GM12864 (cell line): ENCODE data around the gene HDAC4.

Experiments
- DNase-seq: peaks from one replicate; pipeline ENCODE4 v3.0.0-alpha.2; 2011; ENCODE audit warnings: low read depth
- H3K4me3 ChIP-seq: 2 replicates; pipeline ENCODE4 v1.5.1; 2011; ENCODE audit warnings: mild to moderate bottlenecking, low read depth, low read length, control low read depth
- CTCF ChIP-seq: IDR thresholded peaks from 2 replicates; pipeline ENCODE4 v1.5.1; 2011; ENCODE audit warnings: low read depth, mild to moderate bottlenecking, moderate library complexity, low read length, control low read depth, inconsistent platforms; ENCODE audit errors: missing control alignments

HDAC4 gene

GRCh38 chr2:239125726-239126675 is 274.8 kb downstream of the HDAC4 start:
- no peak overlapping the region for H3K4me3 ChIP-seq
- TF ChIP-seq CTCF, result no peak
- DNase-seq, result no peak

- DNase-seq, result no peak
- H3K4me3 ChIP-seq, result no peak overlapping the region
- TF ChIP-seq CTCF, result no peak
These were observed 276.5 kb downstream of the HDAC4 start for GRCh38 chr2:239124152-239124899.

GRCh38 chr2:239122421-239123110 is 278.3 kb downstream of the HDAC4 start:
- H3K4me3 ChIP-seq, result no peak overlapping the region
- no peak for DNase-seq
- TF ChIP-seq CTCF, result no peak

- no peak for TF ChIP-seq CTCF
- H3K4me3 ChIP-seq, result no peak overlapping the region
- DNase-seq, result no peak
These were observed 279.2 kb downstream of the HDAC4 start for GRCh38 chr2:239121600-239122012.

GRCh38 chr2:239120664-239121063 is 280.2 kb downstream of the HDAC4 start:
- TF ChIP-seq CTCF, result no peak
- no peak overlapping the region for H3K4me3 ChIP-seq

GRCh38 chr2:239119346-239120126 is 281.3 kb downstream of the HDAC4 start:
- no peak overlapping the region for H3K4me3 ChIP-seq
- DNase-seq, result no peak
- no peak for TF ChIP-seq CTCF

More at GRCh38 chr2:239120664-239121063, 280.2 kb downstream of the HDAC4 start:
- no peak for DNase-seq
